NCI-H774 (cell line): ENCODE results near the gene INPP5A.

Source experiments
- DNase-seq: peaks from one replicate; lab custom pipeline; 2025; lab: John Stamatoyannopoulos, UW

The INPP5A gene

GRCh38 chr10:132519382-132520176, 18.0 kb upstream of the INPP5A start:
- DNase-seq: no peak

DNA sequence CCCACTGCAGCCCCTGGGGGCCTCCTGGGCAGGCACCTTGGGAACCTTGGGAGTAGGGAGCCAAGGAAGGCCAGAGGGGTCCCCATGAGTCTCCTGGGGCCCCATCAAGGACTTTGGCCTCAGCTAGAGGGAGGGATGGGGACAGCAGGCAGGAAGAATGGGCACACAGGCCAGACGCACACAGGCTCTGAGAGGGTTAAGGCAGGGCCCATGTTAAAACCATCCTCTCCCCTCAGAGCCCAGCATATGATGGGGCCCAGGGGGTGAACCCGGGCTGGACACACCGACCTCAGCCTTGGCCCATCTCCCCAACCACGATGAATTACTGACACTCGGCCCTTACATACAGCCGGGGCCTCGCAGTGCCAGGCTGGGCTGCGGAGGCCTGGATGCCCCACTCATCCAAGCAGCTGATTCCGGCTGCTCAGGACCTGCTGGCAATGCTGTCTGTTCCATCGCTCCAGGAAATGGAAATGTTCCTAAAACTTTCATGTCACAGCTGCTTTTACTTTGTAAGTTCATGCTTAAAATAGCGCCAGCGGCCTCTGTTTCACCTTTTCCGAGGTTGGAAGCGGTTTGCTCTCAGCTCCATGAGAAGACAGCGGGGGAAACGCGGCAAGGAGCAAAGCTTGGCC, 17.3 kb upstream of the INPP5A start:
- no peak for DNase-seq

- no peak for DNase-seq
Observed at GRCh38 chr10:132521041-132521465, 16.5 kb upstream of the INPP5A start.

GRCh38 chr10:132521466-132522102, 16.0 kb upstream of the INPP5A start:
- DNase-seq: no peak

DNA sequence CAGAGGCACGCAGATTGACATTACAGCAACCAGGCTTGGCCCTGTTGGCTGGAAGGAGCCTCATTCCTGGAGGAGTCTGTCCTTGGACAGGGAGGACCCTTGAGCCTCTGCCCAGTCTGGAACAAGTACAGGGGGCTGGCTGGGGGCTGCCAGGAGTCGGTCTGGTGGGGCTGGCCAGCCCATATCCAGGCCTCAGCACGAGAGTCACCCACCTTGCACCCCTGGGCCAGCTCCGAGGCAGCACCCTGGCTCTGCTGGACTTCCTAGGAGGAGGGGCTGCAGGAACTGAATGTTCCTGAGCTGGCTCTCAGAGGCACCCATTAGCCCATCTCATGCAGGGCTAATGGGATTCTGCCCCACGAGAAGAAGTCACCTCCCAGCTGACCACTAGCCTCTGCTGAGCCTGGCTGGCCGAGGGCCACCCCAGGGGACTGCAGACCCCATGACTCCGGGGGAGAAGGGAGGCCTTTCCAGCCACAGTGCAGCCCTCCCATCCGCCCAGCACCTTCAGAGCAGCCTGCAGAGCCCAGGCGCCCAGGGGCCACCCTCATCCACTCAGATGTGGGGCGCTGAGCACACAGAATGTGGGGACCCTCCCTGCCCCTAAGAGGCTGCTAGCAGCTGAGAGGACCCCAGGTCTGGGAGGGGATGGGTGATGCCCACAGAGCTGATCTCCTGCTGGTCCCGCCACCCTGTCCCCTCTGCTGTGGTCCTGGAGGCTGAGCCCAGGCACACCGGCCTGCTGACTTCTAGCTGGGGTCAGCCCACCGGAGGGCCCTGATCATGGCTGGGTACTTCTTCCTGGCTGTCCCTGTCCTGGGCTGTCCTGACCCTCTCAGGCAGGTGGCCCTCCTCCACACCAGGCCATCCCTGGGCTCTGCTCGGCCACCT, 14.8 kb upstream of the INPP5A start:
- no peak for DNase-seq

DNA sequence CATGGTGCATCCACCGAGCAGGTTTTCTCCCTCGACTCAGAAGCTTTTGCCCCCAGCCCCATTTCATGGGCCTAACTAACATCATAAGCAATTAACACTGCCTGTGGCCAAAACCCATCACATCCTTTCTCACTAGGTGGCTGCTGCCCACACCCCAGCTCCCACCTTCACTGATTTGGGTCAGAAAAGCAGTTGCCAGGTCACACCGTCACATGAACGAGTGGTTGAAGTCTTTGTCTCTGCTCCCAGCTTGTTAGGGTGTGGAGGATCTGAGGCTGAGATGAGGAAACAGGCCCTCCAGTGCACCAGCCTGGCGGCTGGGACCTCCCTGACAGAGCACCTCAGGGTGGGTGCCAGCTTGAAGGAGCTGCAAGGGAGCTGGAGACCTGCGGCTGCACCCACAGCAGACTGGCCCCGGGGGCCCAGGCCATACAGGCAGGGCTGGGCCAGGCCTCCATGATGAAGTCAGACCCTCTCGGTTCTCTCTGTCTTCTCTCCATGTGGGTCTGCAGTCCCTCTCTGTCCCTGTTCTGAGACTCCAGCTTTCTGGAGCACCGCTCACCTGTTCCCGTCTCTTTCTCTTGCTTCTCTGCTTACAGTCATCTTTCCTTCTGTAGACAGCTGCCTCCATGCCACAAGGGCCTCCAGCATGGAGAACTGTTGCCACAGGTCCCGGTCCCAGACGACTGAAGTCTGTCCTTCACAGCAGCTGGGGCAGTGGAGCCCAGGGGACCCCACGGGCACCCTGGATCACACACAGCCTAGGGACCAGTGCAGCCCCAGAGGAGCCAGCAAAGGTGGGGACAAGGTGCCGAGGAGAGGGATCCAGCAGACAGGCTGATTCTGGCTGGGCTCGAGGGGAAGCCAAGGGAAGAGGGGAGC, 13.8 kb upstream of the INPP5A start:
- DNase-seq: no peak

GRCh38 chr10:132524443-132525285, 12.9 kb upstream of the INPP5A start:
- DNase-seq: no peak

DNA sequence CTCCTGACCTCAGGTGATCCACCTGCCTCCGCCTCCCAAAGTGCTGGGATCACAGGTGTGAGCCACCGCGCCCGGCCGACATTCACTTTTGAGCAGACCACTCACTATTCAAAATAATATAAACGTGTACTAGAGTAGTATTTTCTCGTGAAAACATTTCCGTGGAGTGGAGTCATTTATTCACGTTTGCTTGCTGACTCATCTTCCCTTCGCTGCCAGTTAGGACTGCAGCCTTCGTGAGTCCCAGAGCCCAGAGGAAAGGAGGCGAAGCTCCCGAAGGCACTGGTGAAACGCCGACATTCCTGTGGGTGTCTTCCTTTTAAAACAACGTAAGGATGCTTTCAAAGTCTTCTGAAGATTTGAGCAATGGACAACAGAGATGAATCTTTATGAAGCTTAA, 10.9 kb upstream of the INPP5A start:
- no peak for DNase-seq

- no peak for DNase-seq
Observed at GRCh38 chr10:132527339-132528063, 10.1 kb upstream of the INPP5A start.

- no peak for DNase-seq
Observed at GRCh38 chr10:132528064-132528691, 9.4 kb upstream of the INPP5A start.

DNA sequence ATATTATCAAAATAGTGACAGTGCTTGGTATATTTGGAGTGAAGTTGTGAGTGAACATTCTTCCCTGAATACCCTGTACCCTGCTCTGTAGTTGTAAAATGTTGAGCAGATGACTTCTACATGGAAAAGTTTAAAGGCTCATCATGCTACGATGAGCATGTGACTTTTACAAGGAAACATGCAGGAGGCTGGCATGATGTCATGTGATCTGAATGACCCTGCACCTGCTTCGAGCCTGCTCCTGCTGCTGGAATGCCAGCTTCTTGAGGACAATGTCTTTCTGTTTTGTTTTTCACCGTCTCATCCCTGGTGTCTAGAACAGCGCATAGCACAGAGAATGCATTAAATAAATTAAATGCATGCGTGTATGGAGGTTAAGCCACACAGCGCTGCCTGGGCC, 5.4 kb upstream of the INPP5A start:
- no peak for DNase-seq

- DNase-seq: no peak
Observed at GRCh38 chr10:132532749-132533560, 4.6 kb upstream of the INPP5A start.

DNA sequence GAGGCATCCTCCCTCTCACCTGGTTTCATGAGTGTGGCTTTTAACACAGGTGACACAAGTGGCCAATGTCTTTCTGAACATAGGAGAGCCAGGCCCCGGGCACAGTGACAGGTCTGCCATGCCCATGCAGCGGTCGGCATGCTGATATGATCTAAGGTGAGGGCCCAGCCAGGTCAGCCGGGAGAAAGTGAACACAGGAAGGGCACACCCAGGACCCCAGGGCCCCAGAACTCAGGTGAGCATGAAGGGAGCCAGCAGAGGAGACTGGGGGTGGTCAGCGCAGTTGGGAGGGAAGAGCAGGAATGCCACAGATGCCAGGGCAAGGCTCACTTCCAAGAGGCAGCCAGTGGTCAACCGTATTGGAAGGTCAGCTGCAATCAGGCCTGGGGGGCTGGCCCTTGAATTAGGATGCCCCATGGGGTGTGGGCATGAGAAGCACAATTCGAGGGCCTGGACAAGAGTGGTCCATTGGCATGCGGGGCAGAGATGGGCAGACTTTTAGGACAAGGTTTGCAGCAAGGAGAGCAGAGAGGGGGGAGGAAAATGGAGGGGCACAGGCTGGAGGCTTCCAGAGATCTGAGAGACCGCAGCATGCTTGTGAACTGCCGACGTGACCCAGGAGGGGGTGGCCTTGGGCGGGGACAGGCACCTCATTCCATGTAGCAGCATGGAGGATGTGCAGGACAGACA, 3.9 kb upstream of the INPP5A start:
- DNase-seq: no peak

- DNase-seq: no peak
Observed at GRCh38 chr10:132534391-132535064, 3.1 kb upstream of the INPP5A start.

DNA sequence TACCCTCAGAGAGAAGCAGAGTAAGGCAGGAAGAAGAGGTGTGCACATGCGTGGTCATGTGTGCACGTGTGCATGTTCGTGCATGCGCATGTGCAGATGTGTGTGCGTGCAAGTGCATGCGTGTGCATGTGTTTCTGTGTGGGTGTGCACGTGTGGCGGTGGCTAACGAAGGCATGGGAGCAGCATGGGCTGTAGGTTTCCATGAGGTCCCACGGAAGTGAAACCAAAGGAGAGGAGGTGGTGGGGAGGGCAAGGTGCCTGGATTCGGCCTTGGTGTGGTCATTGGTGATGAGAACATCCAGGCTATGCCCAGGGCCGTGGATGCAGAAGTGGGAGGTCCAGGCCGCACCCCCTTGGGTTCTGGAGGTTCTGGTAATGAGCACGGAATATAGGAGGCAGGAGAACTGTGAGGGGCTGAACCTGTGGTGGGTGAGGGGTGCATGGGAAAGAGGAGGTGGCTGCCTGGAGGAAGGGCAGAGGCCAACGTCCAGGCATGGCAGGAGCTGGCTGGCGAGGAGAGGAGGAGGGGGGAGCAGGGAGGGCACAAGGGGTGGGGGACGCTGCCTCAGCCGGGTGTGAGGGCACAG, 2.4 kb upstream of the INPP5A start:
- DNase-seq: no peak

DNA sequence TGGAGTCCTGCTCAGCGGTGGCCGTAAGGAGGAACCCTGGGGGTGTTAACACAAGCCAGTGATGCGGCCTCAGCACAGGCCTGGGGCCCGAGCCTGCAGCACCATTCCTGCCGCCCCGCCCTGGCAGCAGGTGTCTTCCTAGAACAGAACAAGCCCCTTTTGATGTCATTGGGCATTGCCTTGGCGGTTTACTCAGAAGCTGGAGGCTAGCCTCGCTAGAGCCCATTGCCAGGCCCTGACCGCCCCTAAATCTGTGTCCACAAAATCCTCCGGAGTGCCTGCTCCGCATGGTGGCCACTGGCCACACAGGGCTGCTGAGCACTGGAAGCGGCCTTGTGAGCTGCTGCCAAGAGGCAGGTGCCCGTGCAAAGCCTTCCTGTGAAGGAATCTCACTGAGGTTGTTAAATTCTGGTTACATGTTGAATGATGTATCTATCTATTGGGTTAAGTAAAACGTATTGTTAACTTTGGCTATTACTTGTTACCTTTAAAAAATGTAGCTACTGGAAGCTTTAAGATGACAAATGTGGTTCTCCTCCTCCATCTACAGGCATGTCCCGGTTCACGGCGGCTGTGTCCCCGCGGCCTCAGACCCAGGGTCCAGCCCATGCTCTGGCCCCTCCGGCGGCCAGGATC, 1.2 kb upstream of the INPP5A start:
- DNase-seq: no peak
